ENCODE measurements around the gene COX6A1. TPM values are rescaled to one million over a fixed set of nuclear protein-coding genes. Genes with fewer than 3 reads are reported as not detected.
A peak's percentile ranks its signal among the peaks of the same experiment; 100 is the strongest.

COX6A1 gene
- total and polyA plus RNA-seq, 3 experiments from 2014 or later = 475 to 785 (median 475) TPM

- no peaks in the 10 kb centered on the region for H3K9me3 ChIP-seq (ENCODE audit: low read length)
- no peaks in the 10 kb centered on the region for H3K36me3 ChIP-seq (ENCODE audit: insufficient read depth, low read length)
- Mint-ChIP-seq H3K4me1 (peaks cover 0 to 2% (median 0%) of the 10 kb centered on the region in 3 donors), H3K36me3 (no peaks in the 10 kb centered on the region), H3K9me3 (no peaks in the 10 kb centered on the region), H3K4me3 (no peak overlapping the region), H3K27ac (no peak overlapping the region), H3K27me3 (peaks cover 16 to 30% of the 10 kb centered on the region in 2 donors)
- no peaks in the 10 kb centered on the region for H3K27me3 ChIP-seq (ENCODE audit: insufficient read depth, low read length, poor library complexity, severe bottlenecking)
- H3K4me1 ChIP-seq (ENCODE audit: insufficient read depth, low read length) = no peaks in the 10 kb centered on the region
- CTCF ChIA-PET = no interaction called here
- H3K4me3 ChIP-seq (ENCODE audit: low read length) = no peak overlapping the region
- no peak for DNase-seq
- H3K27ac ChIP-seq (ENCODE audit: low read depth, low read length) = no peak overlapping the region
- POLR2A ChIA-PET = no interaction called here
Observed at GRCh38 chr12:120403869-120404268, 34.0 kb upstream of the COX6A1 start.

- no peaks in the 10 kb centered on the region for H3K9me3 Mint-ChIP-seq
- CTCF ChIA-PET = no interaction called here
- H3K36me3 Mint-ChIP-seq = no peaks in the 10 kb centered on the region
- Histone ChIP-seq H3K27ac (ENCODE audit: low read depth, low read length) (no peak overlapping the region), H3K36me3 (ENCODE audit: insufficient read depth, low read length) (no peaks in the 10 kb centered on the region), H3K4me3 (ENCODE audit: low read length) (no peak overlapping the region), H3K27me3 (ENCODE audit: insufficient read depth, low read length, poor library complexity, severe bottlenecking) (no peaks in the 10 kb centered on the region), H3K9me3 (ENCODE audit: low read length) (no peaks in the 10 kb centered on the region), H3K4me1 (ENCODE audit: insufficient read depth, low read length) (no peaks in the 10 kb centered on the region)
- POLR2A ChIA-PET = no interaction called here
- H3K4me3 Mint-ChIP-seq = no peak overlapping the region
- peaks cover 16 to 29% of the 10 kb centered on the region in 2 donors for H3K27me3 Mint-ChIP-seq
- DNase-seq = no peak
- peaks cover 0 to 2% (median 0%) of the 10 kb centered on the region in 3 donors for H3K4me1 Mint-ChIP-seq
- peak overlapping the region in 1 of 8 donors; percentile 27 for H3K27ac Mint-ChIP-seq
Observed at GRCh38 chr12:120404271-120404670, 33.6 kb upstream of the COX6A1 start.

- Mint-ChIP-seq H3K27me3 (peaks cover 3 to 16% of the 10 kb centered on the region in 2 donors), H3K4me3 (no peak overlapping the region), H3K27ac (peak overlapping the region in 1 of 8 donors; percentile 68), H3K4me1 (peaks cover 0 to 2% (median 0%) of the 10 kb centered on the region in 3 donors), H3K36me3 (no peaks in the 10 kb centered on the region), H3K9me3 (no peaks in the 10 kb centered on the region)
- DNase-seq = no peak
- Histone ChIP-seq H3K27me3 (ENCODE audit: insufficient read depth, low read length, poor library complexity, severe bottlenecking) (no peaks in the 10 kb centered on the region), H3K27ac (ENCODE audit: low read depth, low read length) (no peak overlapping the region), H3K9me3 (ENCODE audit: low read length) (no peaks in the 10 kb centered on the region), H3K4me1 (ENCODE audit: insufficient read depth, low read length) (no peaks in the 10 kb centered on the region), H3K36me3 (ENCODE audit: insufficient read depth, low read length) (no peaks in the 10 kb centered on the region), H3K4me3 (ENCODE audit: low read length) (no peak overlapping the region)
- ChIA-PET CTCF (interaction anchor here (0.5 kb wide), 1 partner anchor 91 kb away, joined by 3 read pairs; no protein-coding TSS in a partner anchor), POLR2A (no interaction called here)
Observed at GRCh38 chr12:120406069-120406468, 31.8 kb upstream of the COX6A1 start.

GRCh38 chr12:120406553-120406952 is 31.4 kb upstream of the COX6A1 start:
- Histone ChIP-seq H3K9me3 (ENCODE audit: low read length) (no peaks in the 10 kb centered on the region), H3K4me1 (ENCODE audit: insufficient read depth, low read length) (no peaks in the 10 kb centered on the region), H3K4me3 (ENCODE audit: low read length) (no peak overlapping the region), H3K27me3 (ENCODE audit: insufficient read depth, low read length, poor library complexity, severe bottlenecking) (no peaks in the 10 kb centered on the region), H3K27ac (ENCODE audit: low read depth, low read length) (no peak overlapping the region), H3K36me3 (ENCODE audit: insufficient read depth, low read length) (no peaks in the 10 kb centered on the region)
- H3K27me3 Mint-ChIP-seq = peaks cover 1 to 16% of the 10 kb centered on the region in 2 donors
- peaks cover 0 to 2% (median 0%) of the 10 kb centered on the region in 3 donors for H3K4me1 Mint-ChIP-seq
- POLR2A ChIA-PET = no interaction called here
- no peak overlapping the region for H3K4me3 Mint-ChIP-seq
- no peak overlapping the region for H3K27ac Mint-ChIP-seq
- CTCF ChIA-PET = no interaction called here
- H3K36me3 Mint-ChIP-seq = no peaks in the 10 kb centered on the region
- DNase-seq = no peak
- no peaks in the 10 kb centered on the region for H3K9me3 Mint-ChIP-seq

- Mint-ChIP-seq H3K9me3 (no peaks in the 10 kb centered on the region), H3K4me3 (no peak overlapping the region), H3K27me3 (peaks cover 3 to 9% of the 10 kb centered on the region in 2 donors), H3K4me1 (peaks cover 0 to 2% (median 0%) of the 10 kb centered on the region in 3 donors), H3K36me3 (no peaks in the 10 kb centered on the region), H3K27ac (no peak overlapping the region)
- no peaks in the 10 kb centered on the region for H3K36me3 ChIP-seq (ENCODE audit: insufficient read depth, low read length)
- H3K27me3 ChIP-seq (ENCODE audit: insufficient read depth, low read length, poor library complexity, severe bottlenecking) = no peaks in the 10 kb centered on the region
- ChIA-PET POLR2A (no interaction called here), CTCF (interaction anchor here (1.1 kb wide), 1 partner anchor 42 kb away, joined by 4 read pairs; no protein-coding TSS in a partner anchor)
- no peak overlapping the region for H3K4me3 ChIP-seq (ENCODE audit: low read length)
- no peaks in the 10 kb centered on the region for H3K9me3 ChIP-seq (ENCODE audit: low read length)
- no peak for DNase-seq
- no peaks in the 10 kb centered on the region for H3K4me1 ChIP-seq (ENCODE audit: insufficient read depth, low read length)
- no peak overlapping the region for H3K27ac ChIP-seq (ENCODE audit: low read depth, low read length)
Observed at GRCh38 chr12:120408771-120409170, 29.1 kb upstream of the COX6A1 start.

GRCh38 chr12:120412421-120412820 is 25.5 kb upstream of the COX6A1 start:
- Histone ChIP-seq H3K4me1 (ENCODE audit: insufficient read depth, low read length) (no peaks in the 10 kb centered on the region), H3K4me3 (ENCODE audit: low read length) (no peak overlapping the region), H3K27ac (ENCODE audit: low read depth, low read length) (no peak overlapping the region), H3K36me3 (ENCODE audit: insufficient read depth, low read length) (no peaks in the 10 kb centered on the region), H3K27me3 (ENCODE audit: insufficient read depth, low read length, poor library complexity, severe bottlenecking) (no peaks in the 10 kb centered on the region), H3K9me3 (ENCODE audit: low read length) (no peaks in the 10 kb centered on the region)
- no peak overlapping the region for H3K27ac Mint-ChIP-seq
- peaks cover 7 to 15% of the 10 kb centered on the region in 2 donors for H3K27me3 Mint-ChIP-seq
- no peaks in the 10 kb centered on the region for H3K4me1 Mint-ChIP-seq
- H3K4me3 Mint-ChIP-seq = no peak overlapping the region
- ChIA-PET POLR2A (no interaction called here), CTCF (no interaction called here)
- no peaks in the 10 kb centered on the region for H3K9me3 Mint-ChIP-seq
- no peak for DNase-seq
- peaks cover 0 to 1% (median 0%) of the 10 kb centered on the region in 3 donors for H3K36me3 Mint-ChIP-seq

- no peak overlapping the region for H3K4me3 ChIP-seq (ENCODE audit: low read length)
- Mint-ChIP-seq H3K4me3 (no peak overlapping the region), H3K4me1 (no peaks in the 10 kb centered on the region), H3K9me3 (no peaks in the 10 kb centered on the region), H3K27me3 (peaks cover 7 to 16% of the 10 kb centered on the region in 2 donors), H3K36me3 (peaks cover 0 to 3% (median 0%) of the 10 kb centered on the region in 3 donors), H3K27ac (no peak overlapping the region)
- DNase-seq = no peak
- no peak overlapping the region for H3K27ac ChIP-seq (ENCODE audit: low read depth, low read length)
- CTCF ChIA-PET = no interaction called here
- POLR2A ChIA-PET = interaction anchor here (0.6 kb wide), 1 partner anchor 213 kb away, joined by 5 read pairs; no protein-coding TSS in a partner anchor
- H3K9me3 ChIP-seq (ENCODE audit: low read length) = no peaks in the 10 kb centered on the region
- no peaks in the 10 kb centered on the region for H3K4me1 ChIP-seq (ENCODE audit: insufficient read depth, low read length)
- H3K36me3 ChIP-seq (ENCODE audit: insufficient read depth, low read length) = no peaks in the 10 kb centered on the region
- no peaks in the 10 kb centered on the region for H3K27me3 ChIP-seq (ENCODE audit: insufficient read depth, low read length, poor library complexity, severe bottlenecking)
Observed at GRCh38 chr12:120413901-120414695, 23.8 kb upstream of the COX6A1 start.

- peaks cover 7 to 16% of the 10 kb centered on the region in 2 donors for H3K27me3 Mint-ChIP-seq
- peak overlapping the region in 1 of 8 donors; percentile 65 for H3K27ac Mint-ChIP-seq
- Histone ChIP-seq H3K27me3 (ENCODE audit: insufficient read depth, low read length, poor library complexity, severe bottlenecking) (no peaks in the 10 kb centered on the region), H3K9me3 (ENCODE audit: low read length) (no peaks in the 10 kb centered on the region), H3K4me1 (ENCODE audit: insufficient read depth, low read length) (no peaks in the 10 kb centered on the region), H3K4me3 (ENCODE audit: low read length) (no peak overlapping the region), H3K36me3 (ENCODE audit: insufficient read depth, low read length) (no peaks in the 10 kb centered on the region), H3K27ac (ENCODE audit: low read depth, low read length) (no peak overlapping the region)
- peaks cover 0 to 3% (median 0%) of the 10 kb centered on the region in 3 donors for H3K36me3 Mint-ChIP-seq
- no peak for DNase-seq
- CTCF ChIA-PET = no interaction called here
- H3K9me3 Mint-ChIP-seq = no peaks in the 10 kb centered on the region
- no peak overlapping the region for H3K4me3 Mint-ChIP-seq
- H3K4me1 Mint-ChIP-seq = no peaks in the 10 kb centered on the region
- POLR2A ChIA-PET = no interaction called here
Observed at GRCh38 chr12:120416490-120417216, 21.3 kb upstream of the COX6A1 start.
